ENCODE measurements around the gene EHD2. TPM values are rescaled to one million over a fixed set of nuclear protein-coding genes. Genes with fewer than 3 reads are reported as not detected.

The EHD2 gene
- total and polyA plus RNA-seq, 7 experiments from 2014 or later = 0.15 to 0.37 (median 0.19) TPM; not detected in 4

GRCh38 chr19:47673426-47673825, 39.8 kb upstream of the EHD2 start:
- Histone ChIP-seq H3K27me3 (ENCODE audit: control insufficient read depth in 2 of 2, insufficient read depth in 2 of 2, low read length in 2 of 2) (no peaks in the 10 kb centered on the region), H3K36me3 (ENCODE audit: control insufficient read depth in 2 of 3, insufficient read depth in 3 of 3, low read length in 3 of 3) (peaks cover 0 to 69% (median 3%) of the 10 kb centered on the region in 3 experiments), H3K27ac (ENCODE audit: low read depth, low read length) (no peak overlapping the region), H3K4me3 (ENCODE audit: low read length) (no peak overlapping the region), H3K4me1 (ENCODE audit: control insufficient read depth in 2 of 2, insufficient read depth in 2 of 2, low read length in 2 of 2) (no peaks in the 10 kb centered on the region), H3K9me3 (ENCODE audit: control insufficient read depth in 2 of 3, low read length in 3 of 3) (no peaks in the 10 kb centered on the region)
- H3K4me1 Mint-ChIP-seq = peaks cover 0 to 9% (median 5%) of the 10 kb centered on the region in 7 donors
- ChIA-PET CTCF (interaction anchor here (0.5 kb wide), 1 partner anchor 126 kb away, joined by 4 read pairs; no protein-coding TSS in a partner anchor), POLR2A (interaction anchor here (0.6 kb wide), 1 partner anchor 99 kb away, joined by 5 read pairs; no protein-coding TSS in a partner anchor)
- peak overlapping the region in 1 of 9 donors; percentile 34 for H3K27ac Mint-ChIP-seq
- no peaks in the 10 kb centered on the region for H3K27me3 Mint-ChIP-seq
- no peak overlapping the region for H3K4me3 Mint-ChIP-seq
- H3K9me3 Mint-ChIP-seq = peaks cover 0 to 2% (median 0%) of the 10 kb centered on the region in 11 donors
- intact Hi-C loops (cut with micrococcal nuclease) = no loop called here
- H3K36me3 Mint-ChIP-seq = peaks cover 6 to 30% (median 11%) of the 10 kb centered on the region in 5 donors
- no peak for DNase-seq
- ATAC-seq = no peak

- ATAC-seq = no peak
- no peak for DNase-seq
- no peak overlapping the region for H3K27ac ChIP-seq (ENCODE audit: low read depth, low read length)
- ChIA-PET POLR2A (interaction anchor here (0.6 kb wide), 1 partner anchor 159 kb away, joined by 4 read pairs; no protein-coding TSS in a partner anchor), CTCF (no interaction called here)
- no peak overlapping the region for H3K4me3 ChIP-seq (ENCODE audit: low read length)
- Mint-ChIP-seq H3K36me3 (peaks cover 6 to 33% (median 11%) of the 10 kb centered on the region in 5 donors), H3K4me3 (no peak overlapping the region), H3K4me1 (peaks cover 0 to 9% (median 5%) of the 10 kb centered on the region in 7 donors), H3K9me3 (peaks cover 0 to 2% (median 0%) of the 10 kb centered on the region in 11 donors), H3K27me3 (no peaks in the 10 kb centered on the region), H3K27ac (peak overlapping the region in 2 of 9 donors; percentile 27 to 31)
- no peaks in the 10 kb centered on the region for H3K4me1 ChIP-seq (ENCODE audit: control insufficient read depth in 2 of 2, insufficient read depth in 2 of 2, low read length in 2 of 2)
- peaks cover 0 to 77% (median 3%) of the 10 kb centered on the region in 3 experiments for H3K36me3 ChIP-seq (ENCODE audit: control insufficient read depth in 2 of 3, insufficient read depth in 3 of 3, low read length in 3 of 3)
- H3K9me3 ChIP-seq (ENCODE audit: control insufficient read depth in 2 of 3, low read length in 3 of 3) = no peaks in the 10 kb centered on the region
- intact Hi-C loops (cut with micrococcal nuclease) = no loop called here
- H3K27me3 ChIP-seq (ENCODE audit: control insufficient read depth in 2 of 2, insufficient read depth in 2 of 2, low read length in 2 of 2) = no peaks in the 10 kb centered on the region
Observed at GRCh38 chr19:47674548-47674947, 38.7 kb upstream of the EHD2 start.

- DNase-seq (no peak), ATAC-seq (no peak)
- intact Hi-C loops (cut with micrococcal nuclease) = no loop called here
- H3K4me1 ChIP-seq (ENCODE audit: control insufficient read depth in 2 of 2, insufficient read depth in 2 of 2, low read length in 2 of 2) = no peaks in the 10 kb centered on the region
- no peaks in the 10 kb centered on the region for H3K27me3 ChIP-seq (ENCODE audit: control insufficient read depth in 2 of 2, insufficient read depth in 2 of 2, low read length in 2 of 2)
- peak overlapping the region in 2 of 9 donors; percentile 20 to 31 for H3K27ac Mint-ChIP-seq
- peaks cover 0 to 78% (median 3%) of the 10 kb centered on the region in 3 experiments for H3K36me3 ChIP-seq (ENCODE audit: control insufficient read depth in 2 of 3, insufficient read depth in 3 of 3, low read length in 3 of 3)
- ChIA-PET CTCF (no interaction called here), POLR2A (interaction anchor here (0.5 kb wide), 1 partner anchor 74 kb away, joined by 3 read pairs; no protein-coding TSS in a partner anchor)
- H3K27me3 Mint-ChIP-seq = no peaks in the 10 kb centered on the region
- H3K4me3 Mint-ChIP-seq = no peak overlapping the region
- no peaks in the 10 kb centered on the region for H3K9me3 ChIP-seq (ENCODE audit: control insufficient read depth in 2 of 3, low read length in 3 of 3)
- H3K27ac ChIP-seq (ENCODE audit: low read depth, low read length) = no peak overlapping the region
- H3K4me1 Mint-ChIP-seq = peaks cover 0 to 7% (median 2%) of the 10 kb centered on the region in 7 donors
- peaks cover 0 to 2% (median 0%) of the 10 kb centered on the region in 11 donors for H3K9me3 Mint-ChIP-seq
- H3K36me3 Mint-ChIP-seq = peaks cover 3 to 29% (median 9%) of the 10 kb centered on the region in 5 donors
- H3K4me3 ChIP-seq (ENCODE audit: low read length) = no peak overlapping the region
Observed at GRCh38 chr19:47675271-47675670, 38.0 kb upstream of the EHD2 start.

- H3K36me3 Mint-ChIP-seq = peaks cover 0 to 27% (median 8%) of the 10 kb centered on the region in 5 donors
- Histone ChIP-seq H3K9me3 (ENCODE audit: control insufficient read depth in 2 of 3, low read length in 3 of 3) (no peaks in the 10 kb centered on the region), H3K27ac (ENCODE audit: low read depth, low read length) (no peak overlapping the region), H3K4me3 (ENCODE audit: low read length) (no peak overlapping the region), H3K27me3 (ENCODE audit: control insufficient read depth in 2 of 2, insufficient read depth in 2 of 2, low read length in 2 of 2) (no peaks in the 10 kb centered on the region), H3K4me1 (ENCODE audit: control insufficient read depth in 2 of 2, insufficient read depth in 2 of 2, low read length in 2 of 2) (no peaks in the 10 kb centered on the region), H3K36me3 (ENCODE audit: control insufficient read depth in 2 of 3, insufficient read depth in 3 of 3, low read length in 3 of 3) (peaks cover 0 to 75% (median 0%) of the 10 kb centered on the region in 3 experiments)
- peaks cover 0 to 6% (median 0%) of the 10 kb centered on the region in 7 donors for H3K4me1 Mint-ChIP-seq
- intact Hi-C loops (cut with micrococcal nuclease) = no loop called here
- H3K27me3 Mint-ChIP-seq = no peaks in the 10 kb centered on the region
- POLR2A ChIA-PET = interaction anchor here (0.5 kb wide), 1 partner anchor 75 kb away, joined by 3 read pairs; no protein-coding TSS in a partner anchor
- ATAC-seq = no peak
- H3K9me3 Mint-ChIP-seq = peaks cover 0 to 2% (median 0%) of the 10 kb centered on the region in 11 donors
- DNase-seq = no peak
- CTCF ChIA-PET = no interaction called here
- peak overlapping the region in 1 of 9 donors; percentile 41 for H3K27ac Mint-ChIP-seq
- no peak overlapping the region for H3K4me3 Mint-ChIP-seq
Observed at GRCh38 chr19:47675859-47676258, 37.4 kb upstream of the EHD2 start.

- ChIA-PET POLR2A (no interaction called here), CTCF (interaction anchor here (0.8 kb wide), 1 partner anchor 664 kb away, joined by 3 read pairs; no protein-coding TSS in a partner anchor)
- H3K4me1 Mint-ChIP-seq = peaks cover 0 to 8% (median 0%) of the 10 kb centered on the region in 7 donors
- H3K36me3 Mint-ChIP-seq = peaks cover 4 to 32% (median 8%) of the 10 kb centered on the region in 5 donors
- no peaks in the 10 kb centered on the region for H3K27me3 ChIP-seq (ENCODE audit: control insufficient read depth in 2 of 2, insufficient read depth in 2 of 2, low read length in 2 of 2)
- DNase-seq (no peak), ATAC-seq (no peak)
- no peak overlapping the region for H3K27ac ChIP-seq (ENCODE audit: low read depth, low read length)
- no peaks in the 10 kb centered on the region for H3K4me1 ChIP-seq (ENCODE audit: control insufficient read depth in 2 of 2, insufficient read depth in 2 of 2, low read length in 2 of 2)
- H3K36me3 ChIP-seq (ENCODE audit: control insufficient read depth in 2 of 3, insufficient read depth in 3 of 3, low read length in 3 of 3) = peaks cover 0 to 74% (median 0%) of the 10 kb centered on the region in 3 experiments
- peak overlapping the region in 1 of 9 donors; percentile 16 for H3K27ac Mint-ChIP-seq
- H3K9me3 ChIP-seq (ENCODE audit: control insufficient read depth in 2 of 3, low read length in 3 of 3) = no peaks in the 10 kb centered on the region
- intact Hi-C loops (cut with micrococcal nuclease) = no loop called here
- H3K4me3 ChIP-seq (ENCODE audit: low read length) = no peak overlapping the region
- H3K27me3 Mint-ChIP-seq = no peaks in the 10 kb centered on the region
- no peak overlapping the region for H3K4me3 Mint-ChIP-seq
- no peaks in the 10 kb centered on the region for H3K9me3 Mint-ChIP-seq
Observed at GRCh38 chr19:47676811-47677210, 36.4 kb upstream of the EHD2 start.

GRCh38 chr19:47679251-47679900, 33.8 kb upstream of the EHD2 start:
- peaks cover 0 to 7% (median 6%) of the 10 kb centered on the region in 7 donors for H3K4me1 Mint-ChIP-seq
- intact Hi-C loops (cut with micrococcal nuclease) = no loop called here
- Histone ChIP-seq H3K4me1 (ENCODE audit: control insufficient read depth in 2 of 2, insufficient read depth in 2 of 2, low read length in 2 of 2) (no peaks in the 10 kb centered on the region), H3K27ac (ENCODE audit: low read depth, low read length) (no peak overlapping the region), H3K9me3 (ENCODE audit: control insufficient read depth in 2 of 3, low read length in 3 of 3) (no peaks in the 10 kb centered on the region), H3K27me3 (ENCODE audit: control insufficient read depth in 2 of 2, insufficient read depth in 2 of 2, low read length in 2 of 2) (no peaks in the 10 kb centered on the region), H3K4me3 (ENCODE audit: low read length) (no peak overlapping the region), H3K36me3 (ENCODE audit: control insufficient read depth in 2 of 3, insufficient read depth in 3 of 3, low read length in 3 of 3) (peaks cover 0 to 55% (median 0%) of the 10 kb centered on the region in 3 experiments)
- ATAC-seq (no peak), DNase-seq (no peak)
- H3K9me3 Mint-ChIP-seq = no peaks in the 10 kb centered on the region
- no peak overlapping the region for H3K4me3 Mint-ChIP-seq
- ChIA-PET CTCF (no interaction called here), POLR2A (no interaction called here)
- peaks cover 4 to 34% (median 8%) of the 10 kb centered on the region in 5 donors for H3K36me3 Mint-ChIP-seq
- no peaks in the 10 kb centered on the region for H3K27me3 Mint-ChIP-seq
- H3K27ac Mint-ChIP-seq = no peak overlapping the region

Measured in naive thymus-derived CD4-positive, alpha-beta T cell (primary cell).